NCI-H748 treated with DMSO at 0.1 percent for 48 hours (cell line): ENCODE measurements around the gene DGKD.
"Not testable (repeated sequence)": the region's sequence is repeated elsewhere in the genome, so short reads cannot be mapped to it uniquely, and the experiment has no call there.

Source experiments
- DNase-seq: peaks from one replicate; lab custom pipeline; 2025; lab: John Stamatoyannopoulos, UW

DGKD gene

DNA sequence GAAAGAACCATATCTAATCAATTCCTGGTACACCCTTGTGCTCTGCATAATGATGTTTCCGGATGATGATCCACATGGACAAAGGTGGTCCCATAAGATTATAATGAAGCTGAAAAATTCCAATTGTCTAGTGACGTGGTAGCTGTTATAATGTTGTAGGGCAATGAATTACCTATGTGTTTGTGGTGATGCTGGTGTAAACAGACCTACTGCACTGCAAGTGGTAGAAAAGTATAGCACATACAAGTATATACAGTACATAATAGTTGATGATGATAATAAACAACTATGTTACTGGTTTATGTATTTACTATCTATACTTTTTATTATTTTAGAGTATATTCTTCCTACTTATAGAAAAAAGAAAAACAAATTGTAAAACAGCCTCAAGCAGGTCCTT is 8.4 kb downstream of the DGKD start:
- no peak for DNase-seq

GRCh38 chr2:233363744-233364235 is 9.5 kb downstream of the DGKD start:
- no peak for DNase-seq

DNA sequence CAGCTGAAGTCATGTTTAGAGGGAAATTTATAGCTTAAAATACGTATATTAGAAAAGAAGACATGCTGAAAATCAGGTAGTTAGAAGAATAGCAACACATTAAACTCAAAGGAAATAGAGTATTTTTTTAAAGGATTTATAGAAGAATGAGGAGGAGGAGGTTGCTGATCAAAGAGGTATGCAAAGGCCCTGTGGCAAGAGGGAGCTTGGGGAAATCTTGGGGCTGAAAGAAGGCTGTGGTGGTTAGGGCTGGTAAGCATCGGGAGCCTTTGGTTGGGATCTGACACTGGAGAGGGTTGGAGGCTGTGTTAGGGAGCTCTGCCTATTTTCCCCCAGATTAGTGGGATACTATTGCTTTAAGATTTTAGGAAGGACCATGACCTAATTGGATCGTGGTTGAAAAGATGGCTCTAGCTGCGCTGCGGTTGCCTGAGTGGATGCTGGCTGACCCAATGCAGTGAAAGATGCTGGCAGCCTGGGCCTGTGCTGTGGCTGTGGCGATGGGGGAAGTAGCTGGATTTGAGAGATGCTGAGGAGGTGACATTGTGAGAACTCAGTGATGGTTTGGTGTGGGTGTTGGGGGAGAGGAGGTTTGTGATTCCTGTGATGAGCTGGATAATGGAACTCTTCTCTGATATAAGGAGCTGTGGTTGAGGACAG is 11.7 kb downstream of the DGKD start:
- DNase-seq: no peak

DNA sequence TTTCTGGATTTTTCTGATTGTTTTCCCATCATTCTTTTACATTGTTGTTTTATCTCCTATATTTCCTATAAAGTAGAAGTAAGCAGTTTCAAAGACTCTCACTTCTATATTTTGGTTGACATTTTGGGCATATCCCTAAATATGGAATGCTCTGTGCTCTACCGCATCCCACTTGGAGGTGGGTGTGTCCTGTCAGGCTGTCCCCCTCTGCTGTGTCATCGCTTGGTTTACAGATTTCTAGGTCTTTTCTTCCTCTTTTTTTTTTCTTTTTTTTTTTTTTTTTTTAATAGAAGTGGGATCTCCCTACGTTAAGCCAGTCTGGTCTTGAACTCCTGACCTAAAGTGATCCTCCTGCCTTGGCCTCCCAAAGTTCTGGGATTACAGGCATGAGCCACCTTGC is 13.3 kb downstream of the DGKD start:
- no peak for DNase-seq

GRCh38 chr2:233368756-233369155 is 14.5 kb downstream of the DGKD start:
- no peak for DNase-seq

DNA sequence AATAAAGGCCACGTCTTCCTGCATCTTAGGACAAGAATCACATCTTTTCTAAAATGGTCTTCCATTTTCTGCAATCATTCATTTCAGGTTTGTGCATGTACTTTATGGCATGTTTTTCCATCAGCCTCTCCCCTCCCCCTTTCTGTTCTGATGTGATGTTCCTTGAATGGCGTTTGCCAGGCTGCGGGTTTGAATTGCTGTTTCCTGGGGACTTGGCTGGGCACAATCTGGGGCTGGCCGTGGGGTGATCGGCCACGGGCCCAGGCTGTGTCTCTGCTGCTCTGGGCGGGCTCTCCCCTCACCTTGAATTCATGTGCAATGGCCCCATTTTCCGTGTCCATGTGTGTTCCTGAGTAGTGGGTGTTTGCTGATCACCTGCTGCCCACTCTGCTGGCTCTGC is 15.2 kb downstream of the DGKD start:
- DNase-seq: no peak

GRCh38 chr2:233369897-233370685 is 15.8 kb downstream of the DGKD start:
- no peak for DNase-seq

GRCh38 chr2:233371641-233372040 is 17.3 kb downstream of the DGKD start:
- DNase-seq: no peak

- no peak for DNase-seq
Observed at GRCh38 chr2:233372855-233373254, 18.6 kb downstream of the DGKD start.

DNA sequence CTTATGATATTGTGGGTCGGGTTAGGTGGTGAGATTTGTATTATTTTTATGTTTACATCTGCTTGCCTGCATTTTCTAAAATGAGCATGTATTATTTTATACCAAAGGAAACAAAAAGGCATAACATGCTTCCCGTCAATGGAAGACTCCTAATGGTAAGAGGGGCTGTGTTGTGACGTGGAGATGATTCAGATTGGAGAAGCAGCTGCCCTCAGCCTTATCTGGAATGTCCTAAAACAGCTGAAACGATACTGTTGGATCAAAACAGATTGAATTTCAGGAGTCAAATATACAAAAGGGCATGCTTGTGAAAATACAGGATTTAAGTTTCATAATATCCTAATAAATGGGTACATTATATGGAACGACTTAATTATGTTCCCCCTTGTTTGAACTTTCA is 19.0 kb downstream of the DGKD start:
- DNase-seq: no peak

GRCh38 chr2:233374776-233375175 is 20.5 kb downstream of the DGKD start:
- not testable (repeated sequence) for DNase-seq

DNA sequence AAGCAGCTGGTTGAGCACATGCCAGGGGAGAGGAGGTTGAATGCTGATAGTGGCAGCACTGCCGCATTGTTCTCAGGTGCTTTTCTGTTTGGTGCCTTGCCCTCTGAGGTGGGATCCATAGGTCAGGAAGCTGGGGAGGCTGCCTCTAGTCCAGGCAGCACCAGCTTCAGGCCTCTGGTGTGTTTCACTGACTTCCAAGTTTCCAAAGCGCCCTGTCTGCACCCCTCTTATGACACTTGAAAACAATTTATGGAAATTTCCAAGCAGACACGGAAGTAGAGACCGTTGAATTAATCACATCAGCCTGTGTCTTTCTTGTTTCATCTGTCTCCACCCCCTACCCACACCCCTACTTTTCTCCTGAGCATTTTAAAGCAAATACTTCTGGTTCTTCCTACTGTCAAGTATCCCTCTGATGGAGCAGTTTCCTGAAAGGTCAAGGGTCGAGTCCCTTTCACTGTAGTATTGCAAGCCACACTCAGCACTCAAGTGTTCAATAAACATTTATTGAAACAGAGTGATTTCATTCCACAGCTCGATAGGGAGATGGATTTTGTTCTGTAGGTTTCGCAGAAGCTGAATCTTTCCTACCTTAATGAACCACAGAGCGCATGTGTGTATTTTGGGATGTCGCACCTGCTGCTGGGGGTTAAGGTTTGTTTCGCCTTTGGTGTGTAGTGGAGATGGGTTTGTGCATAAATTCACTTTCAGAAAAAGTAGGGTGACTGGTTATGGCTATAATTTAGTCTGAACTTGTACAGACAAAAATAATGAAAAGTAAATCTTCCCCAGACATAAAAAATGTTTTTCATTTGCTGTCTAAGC is 21.4 kb downstream of the DGKD start:
- no peak for DNase-seq

DNA sequence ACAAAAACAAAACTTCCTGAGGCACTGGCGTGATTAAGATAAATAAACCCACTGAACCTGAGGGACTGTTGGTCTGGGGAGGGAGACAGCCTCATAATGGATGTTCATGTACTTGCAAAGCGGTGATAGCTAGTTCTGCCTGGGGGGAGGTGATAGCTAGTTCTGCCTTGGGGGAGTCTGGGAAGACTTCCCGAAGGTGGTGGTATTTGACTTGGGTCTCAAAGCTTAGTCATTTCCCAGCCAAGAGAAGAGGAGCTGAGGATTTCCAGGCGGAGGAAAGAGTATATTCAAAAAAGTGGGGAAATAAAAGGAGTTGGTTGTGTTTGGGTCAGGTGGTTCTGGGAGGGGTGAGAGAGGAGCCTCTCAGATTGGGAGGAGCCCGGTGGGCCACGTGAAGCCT is 24.7 kb downstream of the DGKD start:
- DNase-seq: no peak

GRCh38 chr2:233379441-233379840 is 25.1 kb downstream of the DGKD start:
- no peak for DNase-seq

GRCh38 chr2:233380132-233380895 is 26.0 kb downstream of the DGKD start:
- no peak for DNase-seq

DNA sequence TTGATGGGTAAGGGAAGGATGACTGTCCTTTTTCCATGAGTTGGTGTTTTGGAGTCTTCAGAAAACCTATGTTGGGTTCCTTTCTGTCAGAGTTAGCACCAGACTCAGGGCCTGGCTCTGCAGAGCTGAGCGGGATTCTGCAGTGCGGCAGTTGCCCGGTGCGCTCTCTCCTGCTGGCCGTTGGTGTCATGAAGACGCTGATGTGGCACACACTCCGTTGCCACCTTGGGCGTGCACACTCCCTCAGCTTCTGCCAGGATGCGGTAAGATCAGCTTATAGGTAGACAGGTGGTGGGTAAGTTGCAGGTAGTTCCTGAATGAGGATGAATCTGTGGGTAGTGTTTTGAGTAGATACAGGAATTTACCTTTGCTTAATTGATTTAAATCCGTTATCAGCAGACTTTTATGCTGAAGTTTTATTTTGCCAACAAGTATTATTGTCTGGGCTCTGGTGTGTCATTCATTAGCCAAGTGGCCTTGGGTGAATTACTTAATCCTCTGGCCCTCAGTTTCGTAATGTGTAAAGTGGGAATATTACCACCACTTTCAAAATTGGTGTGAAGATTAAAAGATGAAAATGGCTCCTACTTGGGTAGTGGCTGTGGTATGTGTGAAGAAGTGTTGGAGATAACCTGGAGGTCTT is 26.8 kb downstream of the DGKD start:
- no peak for DNase-seq

- DNase-seq: no peak
Observed at GRCh38 chr2:233381638-233381995, 27.3 kb downstream of the DGKD start.

- DNase-seq: no peak
Observed at GRCh38 chr2:233384015-233384414, 29.7 kb downstream of the DGKD start.

- no peak for DNase-seq
Observed at GRCh38 chr2:233384811-233385488, 30.7 kb downstream of the DGKD start.

- no peak for DNase-seq
Observed at GRCh38 chr2:233385489-233386044, 31.3 kb downstream of the DGKD start.
